ENCODE results near the gene IRF4.

DNA sequence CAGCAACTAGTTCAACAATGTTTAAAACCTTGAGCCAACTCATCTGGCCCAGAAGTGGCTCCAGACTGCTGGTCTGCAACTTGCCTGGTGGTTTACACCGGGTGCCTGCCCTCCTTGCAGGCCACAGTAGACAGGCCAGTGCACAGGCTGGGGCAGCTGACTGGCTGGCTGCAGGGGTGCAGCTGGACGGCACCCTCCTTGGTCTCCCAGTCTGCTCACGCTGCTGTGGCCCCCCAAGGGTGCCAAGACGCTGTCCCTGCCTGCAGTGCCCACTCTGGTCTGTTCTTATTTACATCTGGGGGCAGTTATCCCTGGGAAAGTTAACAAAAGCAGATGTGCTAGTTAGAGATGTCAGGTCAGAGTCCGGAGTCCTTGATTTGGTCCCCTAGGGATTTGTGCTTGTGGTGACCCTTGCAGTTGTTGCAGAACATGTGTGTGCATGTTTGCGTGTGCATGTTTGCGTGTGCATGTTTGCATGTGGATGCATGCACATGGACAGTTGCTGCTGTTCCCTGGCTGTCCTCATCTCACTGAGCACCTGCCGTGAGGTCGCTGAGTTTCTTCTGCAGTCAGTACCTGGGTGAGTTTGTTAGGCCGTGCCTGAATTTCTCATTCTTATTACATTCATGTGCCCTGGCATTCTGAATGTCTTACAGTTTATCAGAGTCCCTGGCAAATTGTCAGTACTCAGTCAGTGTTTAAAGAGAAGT is 48.2 kb upstream of the IRF4 start:
- TF ChIP-seq, protein P1, sequence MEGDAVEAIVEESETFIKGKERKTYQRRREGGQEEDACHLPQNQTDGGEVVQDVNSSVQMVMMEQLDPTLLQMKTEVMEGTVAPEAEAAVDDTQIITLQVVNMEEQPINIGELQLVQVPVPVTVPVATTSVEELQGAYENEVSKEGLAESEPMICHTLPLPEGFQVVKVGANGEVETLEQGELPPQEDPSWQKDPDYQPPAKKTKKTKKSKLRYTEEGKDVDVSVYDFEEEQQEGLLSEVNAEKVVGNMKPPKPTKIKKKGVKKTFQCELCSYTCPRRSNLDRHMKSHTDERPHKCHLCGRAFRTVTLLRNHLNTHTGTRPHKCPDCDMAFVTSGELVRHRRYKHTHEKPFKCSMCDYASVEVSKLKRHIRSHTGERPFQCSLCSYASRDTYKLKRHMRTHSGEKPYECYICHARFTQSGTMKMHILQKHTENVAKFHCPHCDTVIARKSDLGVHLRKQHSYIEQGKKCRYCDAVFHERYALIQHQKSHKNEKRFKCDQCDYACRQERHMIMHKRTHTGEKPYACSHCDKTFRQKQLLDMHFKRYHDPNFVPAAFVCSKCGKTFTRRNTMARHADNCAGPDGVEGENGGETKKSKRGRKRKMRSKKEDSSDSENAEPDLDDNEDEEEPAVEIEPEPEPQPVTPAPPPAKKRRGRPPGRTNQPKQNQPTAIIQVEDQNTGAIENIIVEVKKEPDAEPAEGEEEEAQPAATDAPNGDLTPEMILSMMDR (conservative IDR thresholded peaks at IDR 0.05; ENCODE audit: low read depth in 2 of 2): no peak
- TF ChIP-seq EZH2phosphoT487 (IDR thresholded peaks at IDR 0.05; ENCODE audit: unreplicated experiment): no peak
- no peak for TF ChIP-seq EZH2 (IDR thresholded peaks at IDR 0.05; ENCODE audit: low read depth, unreplicated experiment)
- no peak for TF ChIP-seq CREB1 (CRISPR knock-in tag; IDR thresholded peaks at IDR 0.05; ENCODE audit: low read depth)
- TF ChIP-seq, protein P2, sequence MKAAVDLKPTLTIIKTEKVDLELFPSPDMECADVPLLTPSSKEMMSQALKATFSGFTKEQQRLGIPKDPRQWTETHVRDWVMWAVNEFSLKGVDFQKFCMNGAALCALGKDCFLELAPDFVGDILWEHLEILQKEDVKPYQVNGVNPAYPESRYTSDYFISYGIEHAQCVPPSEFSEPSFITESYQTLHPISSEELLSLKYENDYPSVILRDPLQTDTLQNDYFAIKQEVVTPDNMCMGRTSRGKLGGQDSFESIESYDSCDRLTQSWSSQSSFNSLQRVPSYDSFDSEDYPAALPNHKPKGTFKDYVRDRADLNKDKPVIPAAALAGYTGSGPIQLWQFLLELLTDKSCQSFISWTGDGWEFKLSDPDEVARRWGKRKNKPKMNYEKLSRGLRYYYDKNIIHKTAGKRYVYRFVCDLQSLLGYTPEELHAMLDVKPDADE (IDR thresholded peaks at IDR 0.05): no peak
- no peak for TF ChIP-seq POLR2AphosphoS5 (IDR thresholded peaks at IDR 0.05; ENCODE audit: low read depth)

All from GM23338 (cell line).